ENCODE results near the gene GRIK1.

Gene GRIK1

DNA sequence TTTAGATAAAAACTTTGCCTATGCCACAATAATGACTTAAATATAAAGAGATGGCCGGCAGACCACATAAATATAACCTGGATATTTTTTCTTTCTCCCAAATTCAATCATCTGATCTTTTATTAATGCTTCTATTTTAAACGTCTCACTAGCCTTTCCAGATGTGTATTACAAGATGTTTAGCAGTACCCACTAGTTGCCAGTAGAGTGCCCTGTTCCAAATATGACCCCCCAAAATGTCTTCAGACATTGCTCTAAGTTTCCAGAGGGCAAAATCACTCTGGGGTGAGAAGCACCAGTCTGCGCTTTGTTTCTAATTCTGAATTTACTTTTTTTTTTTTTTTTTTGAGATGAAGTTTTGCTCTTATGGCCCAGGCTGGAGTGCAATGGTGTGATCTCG is 268.1 kb downstream of the GRIK1 start:
- no peak for DNase-seq (ENCODE audit: low spot score)
- in situ Hi-C loops (cut with MboI; ENCODE audit: low pct_unique_long_range_greater_than_20kb, low sequenced_read_pairs, unreplicated experiment) = no loop called here
- TF ChIP-seq, protein P1, sequence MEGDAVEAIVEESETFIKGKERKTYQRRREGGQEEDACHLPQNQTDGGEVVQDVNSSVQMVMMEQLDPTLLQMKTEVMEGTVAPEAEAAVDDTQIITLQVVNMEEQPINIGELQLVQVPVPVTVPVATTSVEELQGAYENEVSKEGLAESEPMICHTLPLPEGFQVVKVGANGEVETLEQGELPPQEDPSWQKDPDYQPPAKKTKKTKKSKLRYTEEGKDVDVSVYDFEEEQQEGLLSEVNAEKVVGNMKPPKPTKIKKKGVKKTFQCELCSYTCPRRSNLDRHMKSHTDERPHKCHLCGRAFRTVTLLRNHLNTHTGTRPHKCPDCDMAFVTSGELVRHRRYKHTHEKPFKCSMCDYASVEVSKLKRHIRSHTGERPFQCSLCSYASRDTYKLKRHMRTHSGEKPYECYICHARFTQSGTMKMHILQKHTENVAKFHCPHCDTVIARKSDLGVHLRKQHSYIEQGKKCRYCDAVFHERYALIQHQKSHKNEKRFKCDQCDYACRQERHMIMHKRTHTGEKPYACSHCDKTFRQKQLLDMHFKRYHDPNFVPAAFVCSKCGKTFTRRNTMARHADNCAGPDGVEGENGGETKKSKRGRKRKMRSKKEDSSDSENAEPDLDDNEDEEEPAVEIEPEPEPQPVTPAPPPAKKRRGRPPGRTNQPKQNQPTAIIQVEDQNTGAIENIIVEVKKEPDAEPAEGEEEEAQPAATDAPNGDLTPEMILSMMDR (IDR thresholded peaks at IDR 0.05; ENCODE audit: extremely low read depth, insufficient read depth, missing control alignments) = no peak

GRCh38 chr21:29670228-29670627 is 269.6 kb downstream of the GRIK1 start:
- in situ Hi-C loops (cut with MboI; ENCODE audit: low pct_unique_long_range_greater_than_20kb, low sequenced_read_pairs, unreplicated experiment) = no loop called here
- TF ChIP-seq, protein P1 (IDR thresholded peaks at IDR 0.05; ENCODE audit: extremely low read depth, insufficient read depth, missing control alignments) = no peak
- DNase-seq (ENCODE audit: low spot score) = no peak

- TF ChIP-seq, protein P1 (IDR thresholded peaks at IDR 0.05; ENCODE audit: extremely low read depth, insufficient read depth, missing control alignments) = no peak
- DNase-seq (ENCODE audit: low spot score) = no peak
- in situ Hi-C loops (cut with MboI; ENCODE audit: low pct_unique_long_range_greater_than_20kb, low sequenced_read_pairs, unreplicated experiment) = no loop called here
Measured at GRCh38 chr21:29669416-29669815, 270.4 kb downstream of the GRIK1 start.

- TF ChIP-seq, protein P1 (IDR thresholded peaks at IDR 0.05; ENCODE audit: extremely low read depth, insufficient read depth, missing control alignments) = no peak
- in situ Hi-C loops (cut with MboI; ENCODE audit: low pct_unique_long_range_greater_than_20kb, low sequenced_read_pairs, unreplicated experiment) = no loop called here
- no peak for DNase-seq (ENCODE audit: low spot score)
Measured at GRCh38 chr21:29667651-29668050, 272.1 kb downstream of the GRIK1 start.

- DNase-seq (ENCODE audit: low spot score) = no peak
- in situ Hi-C loops (cut with MboI; ENCODE audit: low pct_unique_long_range_greater_than_20kb, low sequenced_read_pairs, unreplicated experiment) = no loop called here
- TF ChIP-seq, protein P1 (IDR thresholded peaks at IDR 0.05; ENCODE audit: extremely low read depth, insufficient read depth, missing control alignments) = no peak
Measured at GRCh38 chr21:29664615-29665014, 275.2 kb downstream of the GRIK1 start.

- TF ChIP-seq, protein P1 (IDR thresholded peaks at IDR 0.05; ENCODE audit: extremely low read depth, insufficient read depth, missing control alignments) = no peak
- in situ Hi-C loops (cut with MboI; ENCODE audit: low pct_unique_long_range_greater_than_20kb, low sequenced_read_pairs, unreplicated experiment) = no loop called here
- DNase-seq (ENCODE audit: low spot score) = no peak
Measured at GRCh38 chr21:29661672-29662442, 277.9 kb downstream of the GRIK1 start.

All from GM13977 (cell line).